HCT116 (cell line): ENCODE data around the gene LRRFIP2. TPM values are rescaled to one million over a fixed set of nuclear protein-coding genes. Genes with fewer than 3 reads are reported as not detected.

Experiments
- ATAC-seq: fragments of 200-7000 bp; cut with Tn5 transposase; 2 replicates; pipeline ENCODE4 v1.9.1; 2020; ENCODE audit warnings: mild to moderate bottlenecking, moderate library complexity
- BruUV-seq: library from RNA; stranded (reverse); fragments of 400-500 nt; replicated peaks from 2 replicates; lab custom pipeline; 2021; lab: Mats Ljungman, UMichigan
- CTCF ChIA-PET: fragments of 300-600 bp; sonication (Branson Sonifier 250); formaldehyde crosslinking; loops from one replicate; lab custom pipeline; 2021; ENCODE audit warnings: antibody characterized with exemption; lab: Charles Lee
- POLR2A ChIA-PET: fragments of 300-600, 350-600 bp; sonication (Branson Sonifier 250); formaldehyde crosslinking; loops from one replicate; lab custom pipeline; 2021; ENCODE audit warnings: antibody characterized with exemption; lab: Charles Lee
- RAD21 ChIA-PET, 2 experiments: fragments of 300-600 bp; sonication (Branson Sonifier 250); formaldehyde crosslinking; loops; one replicate each; lab custom pipeline; 2023; ENCODE audit warnings: low total read pairs in 2 of 2; ENCODE audit not compliant: uncharacterized antibody in 2 of 2, unreplicated experiment in 2 of 2, low non-redundant PET in 1 of 2; lab: Charles Lee
- DNase-seq: peaks from one replicate; pipeline ENCODE4 v3.0.0-alpha.2; 2010; ENCODE audit warnings: low read depth, low spot score
- H2AFZ ChIP-seq: fragments of 200-600 bp; shearing (Covaris generic), sonication (generic); 2 replicates; pipeline ENCODE4 v1.6.1; 2017; ENCODE audit warnings: low read depth, mixed run types, mixed read lengths, antibody characterized with exemption, low read length; ENCODE audit not compliant: poor library complexity, severe bottlenecking
- H3K27ac ChIP-seq: 2 replicates; pipeline ENCODE4 v1.5.1; 2012; ENCODE audit warnings: low read depth, low read length
- H3K27me3 ChIP-seq: fragments of 200-600 bp; sonication (generic); 2 replicates; pipeline ENCODE4 v1.6.1; 2016; ENCODE audit warnings: mixed run types, low read length, mixed read lengths; ENCODE audit not compliant: insufficient read depth
- H3K36me3 ChIP-seq, 2 experiments: fragments of 200-500 bp in 1 of 2; fragments of 200-600 bp in 1 of 2; sonication (Bioruptor generic) in 1 of 2; sonication (generic) in 1 of 2; 2 replicates each; pipeline versions ENCODE4 v1.5.1 to v1.6.1; 2014 to 2016; ENCODE audit warnings: low read length in 2 of 2, inconsistent platforms in 1 of 2, mixed read lengths in 1 of 2, mixed run types in 1 of 2; ENCODE audit not compliant: insufficient read depth in 2 of 2, control insufficient read depth in 1 of 2
- H3K4me1 ChIP-seq, 2 experiments: fragments of 200-600 bp in 1 of 2; sonication (generic) in 1 of 2; 2 replicates each; pipeline versions ENCODE4 v1.5.1 to v1.6.1; 2012 to 2017; ENCODE audit warnings: low read length in 2 of 2, inconsistent platforms in 1 of 2, mild to moderate bottlenecking in 1 of 2, mixed read lengths in 1 of 2, mixed run types in 1 of 2, moderate library complexity in 1 of 2; ENCODE audit not compliant: insufficient read depth in 2 of 2, control insufficient read depth in 1 of 2
- H3K4me2 ChIP-seq: fragments of 200-600 bp; sonication (generic); 2 replicates; pipeline ENCODE4 v1.6.1; 2017; ENCODE audit warnings: mixed run types, low read length, mixed read lengths
- H3K4me3 ChIP-seq, 2 experiments: fragments of 200-600 bp in 1 of 2; sonication (generic) in 1 of 2; replicated peaks in 1 of 2; 2 replicates each; pipeline ENCODE4 v1.5.1; 2011 to 2016; ENCODE audit warnings: low read length in 2 of 2, control low read depth in 1 of 2, low read depth in 1 of 2, mild to moderate bottlenecking in 1 of 2, mixed read lengths in 1 of 2, mixed run types in 1 of 2
- H3K79me2 ChIP-seq: fragments of 200-600 bp; sonication (generic); 2 replicates; pipeline ENCODE4 v1.6.1; 2017; ENCODE audit warnings: mild to moderate bottlenecking, mixed run types, low read length, moderate library complexity, mixed read lengths; ENCODE audit not compliant: insufficient read depth
- H3K9ac ChIP-seq: fragments of 200-600 bp; sonication (generic); 2 replicates; pipeline ENCODE4 v1.6.1; 2016; ENCODE audit warnings: low read length, mixed read lengths
- H3K9me2 ChIP-seq: fragments of 200-600 bp; sonication (generic), shearing (Covaris generic); 2 replicates; pipeline ENCODE4 v1.6.1; 2017; ENCODE audit warnings: mixed run types, mild to moderate bottlenecking, moderate library complexity; ENCODE audit not compliant: insufficient read depth
- H3K9me3 ChIP-seq, 2 experiments: fragments of 200-500 bp in 1 of 2; fragments of 200-600 bp in 1 of 2; sonication (Bioruptor generic) in 1 of 2; sonication (generic) in 1 of 2; 2 replicates each; pipeline ENCODE4 v1.6.1; 2014 to 2017; ENCODE audit warnings: low read length in 2 of 2, mixed read lengths in 2 of 2, inconsistent platforms in 1 of 2, low read depth in 1 of 2, mild to moderate bottlenecking in 1 of 2, mixed run types in 1 of 2, moderate library complexity in 1 of 2; ENCODE audit not compliant: control insufficient read depth in 1 of 2, insufficient read depth in 1 of 2
- H4K20me1 ChIP-seq: fragments of 200-600 bp; sonication (generic), shearing (Covaris generic); 2 replicates; pipeline ENCODE4 v1.6.1; 2017; ENCODE audit warnings: mixed run types, mild to moderate bottlenecking, moderate library complexity; ENCODE audit not compliant: insufficient read depth
- CBX3 ChIP-seq: IDR thresholded peaks from 2 replicates; pipeline ENCODE4 v1.6.1; 2012; ENCODE audit warnings: low read depth
- CEBPB ChIP-seq: IDR thresholded peaks from 2 replicates; pipeline ENCODE4 v1.6.1; 2012; ENCODE audit warnings: low read depth
- FOSL1 ChIP-seq: IDR thresholded peaks from 2 replicates; pipeline ENCODE4 v1.6.1; 2012; ENCODE audit warnings: low read depth
- POLR2AphosphoS5 ChIP-seq: IDR thresholded peaks from 2 replicates; pipeline ENCODE4 v1.6.1; 2011; ENCODE audit warnings: mild to moderate bottlenecking, low read depth, low read length, moderate library complexity
- RAD21 ChIP-seq: IDR thresholded peaks from 2 replicates; pipeline ENCODE4 v1.6.1; 2012; ENCODE audit warnings: low read depth, mild to moderate bottlenecking
- SIN3A ChIP-seq: IDR thresholded peaks from 2 replicates; pipeline ENCODE4 v1.6.1; 2012; ENCODE audit warnings: low read depth
- SP1 ChIP-seq: IDR thresholded peaks from 2 replicates; pipeline ENCODE4 v1.6.1; 2012; ENCODE audit warnings: low read depth
- YY1 ChIP-seq: IDR thresholded peaks from 2 replicates; pipeline ENCODE4 v1.6.1; 2011; ENCODE audit warnings: low read length, low read depth, moderate library complexity, mild to moderate bottlenecking; ENCODE audit not compliant: insufficient replicate concordance; ENCODE audit errors: extremely low read depth
- ZNF274 ChIP-seq: fragments of 200-500 bp; sonication (Bioruptor generic); IDR thresholded peaks from 2 replicates; pipeline ENCODE4 v1.6.1; 2014; ENCODE audit warnings: mild to moderate bottlenecking, low read depth, low read length, inconsistent platforms
- intact Hi-C: fragments of 100-400 bp; cut with micrococcal nuclease; formaldehyde crosslinking; loops from 2 replicates; pipeline ENCODE4 v1.10.0; 2022
- total RNA-seq: library from RNA; stranded (reverse); gene quantifications from one replicate; pipeline ENCODE4 v1.2.1, GENCODE V29; 2021; ENCODE audit not compliant: unreplicated experiment
- TF ChIP-seq, protein P1 (sequence below), 3 experiments: fragments of 200-600 bp in 1 of 3; sonication (generic) in 1 of 3; IDR thresholded peaks in 2 of 3; conservative IDR thresholded peaks in 1 of 3; 2 replicates each; pipeline ENCODE4 v1.5.1; 2012 to 2017; ENCODE audit warnings: low read depth in 2 of 3, low read length in 2 of 3, antibody characterized with exemption in 1 of 3, borderline replicate concordance in 1 of 3, control low read depth in 1 of 3, mild to moderate bottlenecking in 1 of 3, mixed read lengths in 1 of 3, mixed run types in 1 of 3, moderate library complexity in 1 of 3; ENCODE audit not compliant: insufficient read depth in 1 of 3

Gene LRRFIP2
- total RNA-seq, 1 experiment from 2014 or later = 27.0 TPM

DNA sequence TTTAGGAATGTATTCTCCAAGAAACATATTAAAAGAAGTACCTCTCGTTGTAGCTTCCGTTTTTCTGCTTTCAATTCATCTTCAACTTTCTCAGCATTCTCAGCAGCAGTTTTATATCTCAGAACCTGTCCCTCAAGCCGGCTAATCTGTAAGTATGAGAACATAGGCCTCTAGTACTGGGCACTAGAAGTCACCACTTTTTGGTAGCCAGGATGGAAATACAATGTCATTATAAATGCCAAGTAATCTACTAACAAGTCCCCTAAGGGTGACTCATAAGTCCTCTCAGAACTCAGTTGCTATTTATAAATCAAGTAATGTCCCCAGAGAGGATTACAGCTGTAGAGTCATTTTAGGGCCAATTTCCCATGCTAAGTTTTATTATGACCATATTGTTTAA is 120.0 kb downstream of the LRRFIP2 start (continued):
- TF ChIP-seq FOSL1 (peak; percentile 90), SIN3A (0 out of 2 replicates have a peak, but pooled peaks have one; percentile 44)
- TF ChIP-seq, all 23 proteins: peak for 9

DNA sequence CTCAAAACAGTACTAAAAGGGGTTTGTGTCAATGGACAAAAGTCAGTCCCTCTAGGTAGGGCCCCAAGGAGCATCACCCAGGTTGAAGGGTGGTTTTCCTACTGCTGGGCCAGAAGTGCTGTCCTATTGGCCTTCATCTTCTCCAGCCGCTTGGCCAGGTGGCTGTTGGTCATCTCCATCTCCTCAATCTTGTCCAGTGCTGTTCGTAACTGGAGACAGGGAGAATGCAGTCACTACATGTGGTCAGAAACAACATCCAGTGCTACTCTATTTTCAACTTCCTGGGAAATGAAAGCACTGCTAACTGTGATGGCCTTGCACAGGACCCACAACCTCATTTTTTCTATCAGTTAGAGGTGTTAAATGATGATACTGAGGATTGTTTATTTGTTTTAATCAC is 120.6 kb downstream of the LRRFIP2 start:
- peak overlapping the region; percentile 42 for H3K4me2 ChIP-seq
- peaks cover 15 to 28% of the 10 kb centered on the region in 2 experiments for H3K4me1 ChIP-seq
- no peaks in the 10 kb centered on the region for H3K9me3 ChIP-seq
- H3K27me3 ChIP-seq = no peaks in the 10 kb centered on the region
- no peak for TF ChIP-seq SP1
- TF ChIP-seq CEBPB = no peak
- TF ChIP-seq POLR2AphosphoS5 = no peak
- no peak for TF ChIP-seq ZNF274
- TF ChIP-seq YY1 = no peak
- no peak for TF ChIP-seq FOSL1
- TF ChIP-seq, protein P1, sequence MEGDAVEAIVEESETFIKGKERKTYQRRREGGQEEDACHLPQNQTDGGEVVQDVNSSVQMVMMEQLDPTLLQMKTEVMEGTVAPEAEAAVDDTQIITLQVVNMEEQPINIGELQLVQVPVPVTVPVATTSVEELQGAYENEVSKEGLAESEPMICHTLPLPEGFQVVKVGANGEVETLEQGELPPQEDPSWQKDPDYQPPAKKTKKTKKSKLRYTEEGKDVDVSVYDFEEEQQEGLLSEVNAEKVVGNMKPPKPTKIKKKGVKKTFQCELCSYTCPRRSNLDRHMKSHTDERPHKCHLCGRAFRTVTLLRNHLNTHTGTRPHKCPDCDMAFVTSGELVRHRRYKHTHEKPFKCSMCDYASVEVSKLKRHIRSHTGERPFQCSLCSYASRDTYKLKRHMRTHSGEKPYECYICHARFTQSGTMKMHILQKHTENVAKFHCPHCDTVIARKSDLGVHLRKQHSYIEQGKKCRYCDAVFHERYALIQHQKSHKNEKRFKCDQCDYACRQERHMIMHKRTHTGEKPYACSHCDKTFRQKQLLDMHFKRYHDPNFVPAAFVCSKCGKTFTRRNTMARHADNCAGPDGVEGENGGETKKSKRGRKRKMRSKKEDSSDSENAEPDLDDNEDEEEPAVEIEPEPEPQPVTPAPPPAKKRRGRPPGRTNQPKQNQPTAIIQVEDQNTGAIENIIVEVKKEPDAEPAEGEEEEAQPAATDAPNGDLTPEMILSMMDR (IDR thresholded peaks at IDR 0.05 in 2 of 3, conservative IDR thresholded peaks at IDR 0.05 in 1 of 3; ENCODE audit: borderline replicate concordance in 1 of 3, insufficient read depth in 1 of 3, low read depth in 2 of 3, low read length in 2 of 3) = no peak
- no peak for TF ChIP-seq CBX3
- TF ChIP-seq SIN3A = no peak
- TF ChIP-seq RAD21 = no peak
- peaks cover 20 to 38% of the 10 kb centered on the region in 2 experiments for H3K36me3 ChIP-seq
- H3K9me2 ChIP-seq = no peaks in the 10 kb centered on the region
- ChIA-PET RAD21 (no interaction called here), CTCF (no interaction called here), POLR2A (interaction anchor here (0.9 kb wide), 1 partner anchor 10 kb away, joined by 3 read pairs; no protein-coding TSS in a partner anchor)
- intact Hi-C loops = no loop called here
- ATAC-seq = no peak
- H2AFZ ChIP-seq = no peak overlapping the region
- BruUV-seq = no TSS peak
- no peak for DNase-seq
- no peaks in the 10 kb centered on the region for H4K20me1 ChIP-seq
- H3K27ac ChIP-seq = peak overlapping the region; percentile 51; the same call in 1 of the 2 replicates
- H3K79me2 ChIP-seq = no peaks in the 10 kb centered on the region
- H3K9ac ChIP-seq = peak overlapping the region; percentile 10; the same call in 1 of the 2 replicates
- H3K4me3 ChIP-seq = no peak overlapping the region
